Fibroblast of the aortic adventitia (primary cell): ENCODE measurements around the gene SFSWAP. TPM values are rescaled to one million over a fixed set of nuclear protein-coding genes. Genes with fewer than 3 reads are reported as not detected.
"Not testable (repeated sequence)": the region's sequence is repeated elsewhere in the genome, so short reads cannot be mapped to it uniquely, and the experiment has no call there.

Experiments
- DNase-seq: peaks from one replicate; pipeline ENCODE4 v3.0.0-alpha.2; 2010; ENCODE audit warnings: low read depth
- H3K4me3 ChIP-seq: 2 replicates; pipeline ENCODE4 v1.5.1; 2011; ENCODE audit warnings: low read depth, mild to moderate bottlenecking, control low read depth, low read length, moderate library complexity
- total RNA-seq: library from RNA; depleted of rRNA; stranded (reverse); fragments of >200 nt; gene quantifications from 2 replicates; pipeline ENCODE4 v1.2.3, GENCODE V29; 2012; ENCODE audit warnings: low replicate concordance
- TF ChIP-seq, protein P1 (sequence below): IDR thresholded peaks from 2 replicates; pipeline ENCODE4 v1.5.1; 2011; ENCODE audit warnings: mild to moderate bottlenecking, low read length, control low read depth, inconsistent platforms; ENCODE audit not compliant: insufficient read depth

SFSWAP gene
- total RNA-seq, 1 donor, result 27.0 TPM

DNA sequence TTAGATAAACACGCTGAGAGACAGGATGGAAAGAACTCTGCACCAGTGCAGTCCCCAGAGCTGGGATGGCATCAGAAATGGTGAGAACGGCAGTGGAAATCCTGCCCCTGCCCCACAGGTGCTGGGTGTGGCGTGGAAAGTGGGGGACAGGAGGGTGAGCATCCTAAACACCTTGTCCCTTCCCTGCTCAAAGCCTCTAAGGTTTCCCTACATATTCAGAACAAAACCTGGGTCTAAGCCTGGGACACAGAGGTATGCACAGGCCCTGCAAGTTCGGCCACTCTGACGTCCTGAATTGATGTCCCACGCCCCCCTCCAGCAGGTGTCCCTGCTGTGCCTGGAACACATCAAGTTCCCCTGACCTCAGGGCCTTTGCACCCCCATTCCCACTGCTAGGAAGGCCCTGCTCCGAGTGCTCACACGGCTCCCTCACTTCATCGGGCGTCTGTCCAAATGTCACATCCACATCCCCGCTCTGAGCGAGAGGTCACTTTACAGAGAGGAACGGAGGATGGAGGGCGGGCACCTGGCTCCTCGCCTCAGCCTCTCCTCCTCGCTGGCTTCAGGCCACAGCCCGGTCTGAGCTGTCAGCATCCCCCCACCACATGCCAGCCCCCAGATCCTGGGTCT, 38.5 kb upstream of the SFSWAP start:
- H3K4me3 ChIP-seq, result no peak overlapping the region
- no peak for DNase-seq
- TF ChIP-seq, protein P1, sequence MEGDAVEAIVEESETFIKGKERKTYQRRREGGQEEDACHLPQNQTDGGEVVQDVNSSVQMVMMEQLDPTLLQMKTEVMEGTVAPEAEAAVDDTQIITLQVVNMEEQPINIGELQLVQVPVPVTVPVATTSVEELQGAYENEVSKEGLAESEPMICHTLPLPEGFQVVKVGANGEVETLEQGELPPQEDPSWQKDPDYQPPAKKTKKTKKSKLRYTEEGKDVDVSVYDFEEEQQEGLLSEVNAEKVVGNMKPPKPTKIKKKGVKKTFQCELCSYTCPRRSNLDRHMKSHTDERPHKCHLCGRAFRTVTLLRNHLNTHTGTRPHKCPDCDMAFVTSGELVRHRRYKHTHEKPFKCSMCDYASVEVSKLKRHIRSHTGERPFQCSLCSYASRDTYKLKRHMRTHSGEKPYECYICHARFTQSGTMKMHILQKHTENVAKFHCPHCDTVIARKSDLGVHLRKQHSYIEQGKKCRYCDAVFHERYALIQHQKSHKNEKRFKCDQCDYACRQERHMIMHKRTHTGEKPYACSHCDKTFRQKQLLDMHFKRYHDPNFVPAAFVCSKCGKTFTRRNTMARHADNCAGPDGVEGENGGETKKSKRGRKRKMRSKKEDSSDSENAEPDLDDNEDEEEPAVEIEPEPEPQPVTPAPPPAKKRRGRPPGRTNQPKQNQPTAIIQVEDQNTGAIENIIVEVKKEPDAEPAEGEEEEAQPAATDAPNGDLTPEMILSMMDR, result no peak

DNA sequence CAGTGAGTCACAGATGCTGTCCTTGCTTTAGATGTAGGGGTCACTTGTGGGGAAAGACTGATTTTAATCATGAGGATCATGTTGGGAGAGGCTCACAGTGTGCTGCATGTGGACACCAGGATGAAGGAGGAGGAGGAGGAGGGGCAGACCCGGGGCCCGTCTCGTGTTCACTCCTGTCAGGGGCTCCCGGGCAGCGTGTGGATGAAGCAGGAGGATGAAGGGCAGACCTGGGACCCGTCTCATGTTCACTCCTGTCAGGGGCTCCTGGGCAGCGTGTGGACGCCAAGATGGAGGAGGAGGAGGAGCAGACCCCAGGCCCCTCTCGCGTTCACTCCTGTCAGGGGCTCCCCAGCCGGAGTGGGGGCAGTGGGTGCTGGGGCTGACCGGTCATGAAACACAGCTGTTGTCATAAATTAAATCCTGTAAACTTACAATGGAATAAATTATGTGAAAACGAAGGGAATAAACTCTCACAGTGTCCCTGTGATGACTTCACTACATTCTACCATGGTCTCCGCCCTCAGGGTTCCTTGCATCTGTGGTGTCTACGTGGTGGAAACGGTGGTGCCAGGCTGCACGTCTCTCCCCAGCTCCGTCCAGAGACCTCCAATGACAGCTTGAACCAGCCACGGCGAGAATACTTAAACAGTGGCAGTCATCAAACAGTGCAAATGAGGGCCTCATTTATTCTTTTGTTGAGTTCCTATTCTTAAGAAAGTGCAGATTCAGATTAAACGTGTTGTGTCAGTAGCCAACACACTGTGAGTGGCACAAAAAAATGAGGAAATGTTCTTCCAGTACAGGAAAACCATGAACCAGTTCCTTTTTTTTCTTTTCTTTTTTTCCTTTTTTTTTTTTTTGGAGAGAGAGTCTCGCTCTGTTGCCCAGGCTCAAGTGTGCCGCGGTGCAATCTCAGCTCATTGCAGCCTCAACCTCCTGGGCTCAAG, 37.7 kb upstream of the SFSWAP start:
- TF ChIP-seq, protein P1, result no peak
- no peak overlapping the region for H3K4me3 ChIP-seq
- no peak for DNase-seq

DNA sequence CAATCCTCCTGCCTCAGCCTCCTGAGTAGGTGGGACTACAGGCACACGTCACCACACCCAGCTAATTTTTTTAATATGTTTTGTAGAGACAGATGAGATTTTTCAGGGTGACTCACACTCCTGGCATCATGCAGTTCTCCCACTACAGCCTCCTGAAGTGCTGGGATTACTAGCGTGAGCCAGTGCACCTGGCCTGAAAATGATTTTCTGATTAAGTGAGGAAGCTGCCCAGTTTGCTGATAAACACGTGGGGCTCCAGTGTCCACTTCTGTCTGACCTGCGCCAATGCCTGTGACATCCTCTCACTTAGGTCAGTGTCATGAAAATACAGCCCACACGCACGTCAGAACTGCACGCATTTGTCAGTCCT, 37.0 kb upstream of the SFSWAP start:
- DNase-seq, result peak; percentile 6
- TF ChIP-seq, protein P1, result no peak

DNA sequence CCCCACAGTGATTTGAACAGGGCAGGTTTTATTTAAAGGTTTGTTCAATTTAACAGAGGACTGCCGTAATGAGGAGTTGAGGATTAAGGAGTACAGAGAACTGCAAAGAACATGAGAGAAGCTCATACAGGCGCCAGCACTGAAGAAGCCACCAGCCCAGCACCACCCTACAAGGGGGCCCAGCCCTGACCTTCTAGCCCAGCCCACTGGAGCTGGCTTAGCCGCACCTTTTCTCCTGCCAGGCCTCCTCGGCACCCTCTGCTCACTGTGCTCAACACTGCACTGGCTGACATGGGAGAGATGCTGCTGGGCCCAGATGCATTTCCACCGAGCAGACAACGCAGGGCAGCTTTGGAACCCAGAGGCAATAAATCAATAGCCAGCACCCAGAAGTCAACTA, 36.5 kb upstream of the SFSWAP start:
- H3K4me3 ChIP-seq, result no peak overlapping the region
- TF ChIP-seq, protein P1, result no peak
- no peak for DNase-seq

More for the DNA sequence above, 37.0 kb upstream of the SFSWAP start:
- H3K4me3 ChIP-seq, result no peak overlapping the region

DNA sequence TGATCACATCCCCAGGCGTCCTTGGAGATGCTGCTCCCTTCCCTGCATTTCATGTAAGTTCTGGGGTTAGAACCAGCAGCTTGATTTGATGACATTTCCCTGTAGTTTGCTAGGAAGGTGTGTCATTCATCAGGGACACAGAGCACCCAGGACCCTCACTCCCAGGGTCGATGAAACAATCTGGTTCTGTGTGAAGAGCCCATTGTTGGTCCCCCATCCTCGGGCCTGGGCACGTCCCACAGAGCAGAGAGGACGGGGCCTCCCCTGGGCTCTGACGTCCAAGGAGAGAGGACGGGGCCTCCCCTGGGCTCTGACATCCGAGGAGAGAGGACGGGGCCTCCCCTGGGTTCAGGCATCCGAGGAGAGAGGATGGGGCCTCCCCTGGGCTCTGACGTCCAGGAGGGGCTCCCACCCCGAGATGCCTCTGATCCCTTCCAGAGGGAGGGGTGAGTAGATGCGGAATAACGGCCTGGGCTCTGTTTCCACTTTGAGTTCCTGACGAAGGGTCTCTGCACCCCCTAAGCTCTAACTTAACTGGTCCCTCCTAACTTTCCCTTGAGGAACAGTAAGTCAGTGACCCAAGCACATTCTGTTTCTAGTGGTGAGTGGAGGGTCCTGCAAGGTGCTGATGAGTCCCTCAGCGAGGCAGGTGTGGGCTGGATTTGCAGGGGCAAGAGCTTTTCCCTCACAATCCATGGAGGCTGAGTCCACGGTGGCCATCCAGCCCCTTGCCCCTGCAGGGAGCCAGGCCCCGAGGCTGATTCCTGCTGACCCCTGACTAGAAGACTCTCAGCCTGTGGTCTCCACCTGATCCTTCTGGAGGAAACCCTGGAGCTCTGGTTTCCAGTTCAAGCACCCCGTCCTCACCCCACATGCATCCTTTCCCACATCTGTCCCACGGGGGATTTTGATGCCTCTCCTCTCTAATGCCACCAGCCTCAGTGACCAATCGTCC, 35.5 kb upstream of the SFSWAP start:
- H3K4me3 ChIP-seq, result no peak overlapping the region
- TF ChIP-seq, protein P1, result no peak
- no peak for DNase-seq

DNA sequence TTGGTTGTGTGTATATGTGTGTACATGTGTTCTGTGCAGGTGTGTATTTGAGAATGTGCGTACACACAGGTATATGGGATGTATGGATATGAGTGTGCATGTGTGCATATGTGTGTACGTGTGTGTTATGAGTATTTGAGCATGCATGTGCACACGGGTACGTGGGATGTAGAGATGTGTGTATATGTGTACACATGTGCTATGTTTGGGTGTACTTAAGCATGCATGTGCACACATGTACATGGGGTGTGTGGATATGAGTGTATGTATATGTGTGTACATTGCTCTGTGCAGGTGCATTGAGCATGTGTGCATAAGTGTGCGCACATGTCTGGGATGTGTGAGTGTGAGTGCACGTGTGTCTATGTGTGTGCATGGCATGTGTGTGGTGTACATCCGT, 34.3 kb upstream of the SFSWAP start:
- TF ChIP-seq, protein P1, result no peak
- no peak for DNase-seq
- H3K4me3 ChIP-seq, result no peak overlapping the region

DNA sequence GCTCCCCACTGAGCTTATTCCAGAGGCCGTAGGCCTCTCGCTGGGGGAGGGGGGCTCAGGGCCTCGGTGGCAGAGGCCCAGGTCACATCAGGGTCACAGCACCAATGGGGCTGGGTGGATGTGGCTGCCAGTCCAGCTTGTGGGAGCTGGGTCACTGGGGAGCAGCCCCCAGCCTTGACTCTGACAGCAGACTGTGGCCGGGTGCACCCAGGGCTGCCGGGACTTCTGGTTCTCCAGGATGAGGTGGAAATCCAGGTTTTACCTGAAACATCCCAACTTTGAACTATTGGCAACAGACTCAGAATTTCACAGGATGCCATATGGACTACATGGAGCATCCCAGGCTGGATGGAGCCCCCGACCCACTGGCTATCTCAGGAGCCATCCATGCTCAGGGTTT, 33.8 kb upstream of the SFSWAP start:
- not testable (repeated sequence) for DNase-seq, H3K4me3 ChIP-seq
